K562 (cell line): Measurements from ENCODE around the gene TRIP6. TPM values are rescaled to one million over a fixed set of nuclear protein-coding genes. Genes with fewer than 3 reads are reported as not detected.

ENCODE experiments used
- GATAD2A ChIP-seq: fragments of 450-650 bp; IDR thresholded peaks from 2 replicates; pipeline ENCODE4 v1.6.1; 2017
- HDAC1 ChIP-seq, 2 experiments: fragments of 450-650 bp; IDR thresholded peaks; 2 replicates each; pipeline ENCODE4 v1.6.1; 2016 to 2017; ENCODE audit warnings: inconsistent platforms in 1 of 2, mild to moderate bottlenecking in 1 of 2, moderate library complexity in 1 of 2
- KLF6 ChIP-seq: fragments of 250-450 bp; sonication (Bioruptor Pico); IDR thresholded peaks from 2 replicates; pipeline ENCODE4 v1.4.0; 2020; ENCODE audit warnings: mild to moderate bottlenecking, moderate library complexity, borderline replicate concordance
- NR2C1 ChIP-seq, 2 experiments: fragments of 450-650 bp; IDR thresholded peaks; 2 replicates each; pipeline ENCODE4 v1.6.1; 2017; ENCODE audit warnings: mild to moderate bottlenecking in 2 of 2, antibody characterized with exemption in 1 of 2, inconsistent platforms in 1 of 2, missing compliant biosample characterization in 1 of 2, missing genetic modification characterization in 1 of 2
- NRF1 ChIP-seq, 2 experiments: fragments of 450-650 bp; IDR thresholded peaks in 1 of 2; conservative IDR thresholded peaks in 1 of 2; 2 replicates each; pipeline ENCODE4 v1.6.1; 2014; ENCODE audit warnings: mild to moderate bottlenecking in 2 of 2
- PHB2 ChIP-seq: fragments of 450-650 bp; IDR thresholded peaks from 2 replicates; pipeline ENCODE4 v1.6.1; 2017; ENCODE audit warnings: low read depth
- RUNX1 ChIP-seq: sonication (generic); IDR thresholded peaks from 2 replicates; pipeline ENCODE4 v1.6.1; 2016; ENCODE audit warnings: antibody characterized with exemption, low read depth
- TARDBP ChIP-seq: fragments of 450-650 bp; IDR thresholded peaks from 2 replicates; pipeline ENCODE4 v1.6.1; 2016
- TOE1 ChIP-seq, 2 experiments: fragments of 450-650 bp in 1 of 2; sonication (generic) in 1 of 2; formaldehyde crosslinking in 1 of 2; IDR thresholded peaks; 2 replicates each; pipeline versions ENCODE4 v1.7.1 to v1.8.0; 2016 to 2022; ENCODE audit warnings: borderline replicate concordance in 2 of 2, mild to moderate bottlenecking in 2 of 2, antibody characterized with exemption in 1 of 2, inconsistent platforms in 1 of 2, low read depth in 1 of 2, missing genetic modification reagents in 1 of 2, moderate library complexity in 1 of 2
- ZBTB7A ChIP-seq: IDR thresholded peaks from 2 replicates; pipeline ENCODE4 v1.6.1; 2011; ENCODE audit warnings: low read depth, mild to moderate bottlenecking, low read length, moderate library complexity, borderline replicate concordance; ENCODE audit not compliant: control insufficient read depth
- ZC3H8 ChIP-seq: fragments of 450-650 bp; IDR thresholded peaks from 2 replicates; pipeline ENCODE4 v1.6.1; 2017
- ZEB2 ChIP-seq: fragments of 450-650 bp; IDR thresholded peaks from 2 replicates; pipeline ENCODE4 v1.6.1; 2016
- ZNF316 ChIP-seq: fragments of 450-650 bp; IDR thresholded peaks from 2 replicates; pipeline ENCODE4 v1.6.1; 2016
- polyA plus RNA-seq, 8 experiments: library from polyadenylated mRNA; depleted of rRNA in 4 of 8; stranded (reverse) in 5 of 8; unstranded in 3 of 8; fragments of >200 nt; fragmentation: Nextera tagmentation in 2 of 8; fragmentation: Illumina TruSeq in 1 of 8; extraction: Ambion mirVana in 2 of 8; extraction: Trizol in 1 of 8; gene quantifications; 2 replicates each; pipeline versions ENCODE4 v1.2.1 to v1.2.3, GENCODE V29; 2011 to 2014; ENCODE audit warnings: inconsistent platforms in 1 of 8, missing spikeins in 1 of 8
- total RNA-seq, 7 experiments: library from RNA; depleted of rRNA in 6 of 7; stranded (reverse); fragments of >200 nt in 6 of 7; fragmentation: Illumina TruSeq in 2 of 7; extraction: Trizol in 2 of 7; gene quantifications; 2 replicates each; pipeline versions ENCODE4 v1.2.1 to v1.2.3, GENCODE V29; 2011 to 2021; ENCODE audit warnings: low replicate concordance in 1 of 7
- TF ChIP-seq, protein P1 (sequence below): fragments of 200-800 bp; sonication (Bioruptor generic); IDR thresholded peaks from 2 replicates; pipeline ENCODE4 v1.6.1; 2017; ENCODE audit warnings: missing genetic modification characterization, missing compliant biosample characterization
- TF ChIP-seq, protein P2 (sequence below), 2 experiments: fragments of 200-800 bp in 1 of 2; sonication (Bioruptor generic) in 1 of 2; sonication (generic) in 1 of 2; formaldehyde crosslinking in 1 of 2; IDR thresholded peaks in 1 of 2; conservative IDR thresholded peaks in 1 of 2; 2 replicates each; pipeline versions ENCODE4 v1.5.0 to v1.6.1; 2016 to 2020; ENCODE audit warnings: missing compliant biosample characterization in 1 of 2, missing genetic modification characterization in 1 of 2, missing genetic modification reagents in 1 of 2
- TF ChIP-seq, protein P3 (sequence below): sonication (generic); formaldehyde crosslinking; IDR thresholded peaks from 2 replicates; pipeline ENCODE4 v1.4.0; 2020; ENCODE audit warnings: mild to moderate bottlenecking, missing genetic modification reagents
- TF ChIP-seq, protein P4 (sequence below): sonication (generic); formaldehyde crosslinking; IDR thresholded peaks from 2 replicates; pipeline ENCODE4 v1.8.0; 2022; ENCODE audit warnings: mild to moderate bottlenecking, missing genetic modification reagents, borderline replicate concordance

Gene TRIP6
- total and polyA plus RNA-seq, 9 of the 15 experiments (the other 6 are each of a cell fraction or from before 2014, with no cell fraction given), result 5.9 to 141 (median 54.0) TPM

DNA sequence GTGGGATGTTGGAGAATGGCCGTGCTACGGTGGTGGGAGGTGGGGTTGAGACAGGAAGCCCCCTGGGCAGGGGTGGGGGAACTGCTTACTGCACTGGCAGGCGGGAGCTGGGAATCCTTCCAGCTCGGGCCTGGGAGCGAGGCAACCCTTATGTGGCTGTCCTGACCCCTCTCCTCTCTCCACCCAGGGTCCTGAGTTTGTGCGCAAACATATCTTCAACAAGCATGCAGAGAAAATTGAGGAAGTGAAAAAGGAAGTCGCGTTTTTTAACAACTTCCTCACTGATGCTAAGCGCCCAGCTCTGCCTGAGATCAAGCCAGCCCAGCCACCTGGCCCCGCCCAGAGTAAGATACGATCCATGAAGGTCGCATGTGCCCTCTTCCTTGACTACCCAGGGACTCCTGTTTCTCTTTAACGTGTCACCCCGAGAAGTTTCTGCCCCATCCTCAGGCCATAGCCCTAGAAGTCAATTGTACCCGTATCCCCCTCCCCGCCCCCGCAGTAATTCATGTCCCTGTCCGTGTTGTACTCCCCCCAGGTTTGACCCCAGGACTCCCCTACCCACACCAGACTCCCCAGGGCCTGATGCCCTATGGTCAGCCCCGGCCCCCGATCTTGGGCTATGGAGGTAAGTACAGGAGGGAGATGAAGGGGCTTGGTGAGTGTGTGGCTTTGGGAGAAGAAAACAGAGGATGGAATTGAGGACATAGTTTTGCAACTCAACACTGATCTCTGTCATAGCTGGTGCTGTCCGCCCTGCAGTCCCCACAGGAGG is 20.5 kb downstream of the TRIP6 start (continued):
- TF ChIP-seq, protein P1, sequence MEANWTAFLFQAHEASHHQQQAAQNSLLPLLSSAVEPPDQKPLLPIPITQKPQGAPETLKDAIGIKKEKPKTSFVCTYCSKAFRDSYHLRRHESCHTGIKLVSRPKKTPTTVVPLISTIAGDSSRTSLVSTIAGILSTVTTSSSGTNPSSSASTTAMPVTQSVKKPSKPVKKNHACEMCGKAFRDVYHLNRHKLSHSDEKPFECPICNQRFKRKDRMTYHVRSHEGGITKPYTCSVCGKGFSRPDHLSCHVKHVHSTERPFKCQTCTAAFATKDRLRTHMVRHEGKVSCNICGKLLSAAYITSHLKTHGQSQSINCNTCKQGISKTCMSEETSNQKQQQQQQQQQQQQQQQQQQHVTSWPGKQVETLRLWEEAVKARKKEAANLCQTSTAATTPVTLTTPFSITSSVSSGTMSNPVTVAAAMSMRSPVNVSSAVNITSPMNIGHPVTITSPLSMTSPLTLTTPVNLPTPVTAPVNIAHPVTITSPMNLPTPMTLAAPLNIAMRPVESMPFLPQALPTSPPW (CRISPR knock-in tag), result peak; percentile 31; the same call in 1 of the 2 replicates
- TF ChIP-seq ZNF316 (no peak), TARDBP (no peak), NR2C1 (IDR thresholded peaks at IDR 0.05) (no peak), NR2C1 (tag; IDR thresholded peaks at IDR 0.05) (no peak), RUNX1 (no peak), GATAD2A (peak; percentile 34; the same call in 1 of the 2 replicates), TOE1 (IDR thresholded peaks at IDR 0.05; ENCODE audit: borderline replicate concordance) (no peak), TOE1 (CRISPR knock-in tag; IDR thresholded peaks at IDR 0.05; ENCODE audit: borderline replicate concordance, low read depth) (no peak), PHB2 (0 out of 2 replicates have a peak, but pooled peaks have one; percentile 6), NRF1 (conservative IDR thresholded peaks at IDR 0.05 in 1 of 2, IDR thresholded peaks at IDR 0.05 in 1 of 2) (peak; percentile 34 to 52; a peak in 2 of 4 replicates), ZEB2 (no peak), HDAC1 (IDR thresholded peaks at IDR 0.05) (peak in 1 of 2 experiments; percentile 12; a peak in 1 of 4 replicates), KLF6 (no peak), ZBTB7A (peak; percentile 54; the same call in 1 of the 2 replicates), ZC3H8 (no peak)
- TF ChIP-seq, protein P2, sequence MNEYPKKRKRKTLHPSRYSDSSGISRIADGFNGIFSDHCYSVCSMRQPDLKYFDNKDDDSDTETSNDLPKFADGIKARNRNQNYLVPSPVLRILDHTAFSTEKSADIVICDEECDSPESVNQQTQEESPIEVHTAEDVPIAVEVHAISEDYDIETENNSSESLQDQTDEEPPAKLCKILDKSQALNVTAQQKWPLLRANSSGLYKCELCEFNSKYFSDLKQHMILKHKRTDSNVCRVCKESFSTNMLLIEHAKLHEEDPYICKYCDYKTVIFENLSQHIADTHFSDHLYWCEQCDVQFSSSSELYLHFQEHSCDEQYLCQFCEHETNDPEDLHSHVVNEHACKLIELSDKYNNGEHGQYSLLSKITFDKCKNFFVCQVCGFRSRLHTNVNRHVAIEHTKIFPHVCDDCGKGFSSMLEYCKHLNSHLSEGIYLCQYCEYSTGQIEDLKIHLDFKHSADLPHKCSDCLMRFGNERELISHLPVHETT (CRISPR knock-in tag; conservative IDR thresholded peaks at IDR 0.05 in 1 of 2, IDR thresholded peaks at IDR 0.05 in 1 of 2), result peak in 1 of 2 experiments; percentile 71; a peak in 1 of 4 replicates
- TF ChIP-seq, protein P3, sequence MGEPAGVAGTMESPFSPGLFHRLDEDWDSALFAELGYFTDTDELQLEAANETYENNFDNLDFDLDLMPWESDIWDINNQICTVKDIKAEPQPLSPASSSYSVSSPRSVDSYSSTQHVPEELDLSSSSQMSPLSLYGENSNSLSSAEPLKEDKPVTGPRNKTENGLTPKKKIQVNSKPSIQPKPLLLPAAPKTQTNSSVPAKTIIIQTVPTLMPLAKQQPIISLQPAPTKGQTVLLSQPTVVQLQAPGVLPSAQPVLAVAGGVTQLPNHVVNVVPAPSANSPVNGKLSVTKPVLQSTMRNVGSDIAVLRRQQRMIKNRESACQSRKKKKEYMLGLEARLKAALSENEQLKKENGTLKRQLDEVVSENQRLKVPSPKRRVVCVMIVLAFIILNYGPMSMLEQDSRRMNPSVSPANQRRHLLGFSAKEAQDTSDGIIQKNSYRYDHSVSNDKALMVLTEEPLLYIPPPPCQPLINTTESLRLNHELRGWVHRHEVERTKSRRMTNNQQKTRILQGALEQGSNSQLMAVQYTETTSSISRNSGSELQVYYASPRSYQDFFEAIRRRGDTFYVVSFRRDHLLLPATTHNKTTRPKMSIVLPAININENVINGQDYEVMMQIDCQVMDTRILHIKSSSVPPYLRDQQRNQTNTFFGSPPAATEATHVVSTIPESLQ (CRISPR knock-in tag), result no peak
- TF ChIP-seq, protein P4, sequence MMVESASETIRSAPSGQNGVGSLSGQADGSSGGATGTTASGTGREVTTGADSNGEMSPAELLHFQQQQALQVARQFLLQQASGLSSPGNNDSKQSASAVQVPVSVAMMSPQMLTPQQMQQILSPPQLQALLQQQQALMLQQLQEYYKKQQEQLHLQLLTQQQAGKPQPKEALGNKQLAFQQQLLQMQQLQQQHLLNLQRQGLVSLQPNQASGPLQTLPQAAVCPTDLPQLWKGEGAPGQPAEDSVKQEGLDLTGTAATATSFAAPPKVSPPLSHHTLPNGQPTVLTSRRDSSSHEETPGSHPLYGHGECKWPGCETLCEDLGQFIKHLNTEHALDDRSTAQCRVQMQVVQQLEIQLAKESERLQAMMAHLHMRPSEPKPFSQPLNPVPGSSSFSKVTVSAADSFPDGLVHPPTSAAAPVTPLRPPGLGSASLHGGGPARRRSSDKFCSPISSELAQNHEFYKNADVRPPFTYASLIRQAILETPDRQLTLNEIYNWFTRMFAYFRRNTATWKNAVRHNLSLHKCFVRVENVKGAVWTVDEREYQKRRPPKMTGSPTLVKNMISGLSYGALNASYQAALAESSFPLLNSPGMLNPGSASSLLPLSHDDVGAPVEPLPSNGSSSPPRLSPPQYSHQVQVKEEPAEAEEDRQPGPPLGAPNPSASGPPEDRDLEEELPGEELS (CRISPR knock-in tag), result no peak
